ELR (cell line): ENCODE measurements around the gene AMZ2.

Experiments
- DNase-seq: peaks from one replicate; pipeline ENCODE4 v3.0.0-alpha.2; 2015; ENCODE audit warnings: low read depth

AMZ2 gene

DNA sequence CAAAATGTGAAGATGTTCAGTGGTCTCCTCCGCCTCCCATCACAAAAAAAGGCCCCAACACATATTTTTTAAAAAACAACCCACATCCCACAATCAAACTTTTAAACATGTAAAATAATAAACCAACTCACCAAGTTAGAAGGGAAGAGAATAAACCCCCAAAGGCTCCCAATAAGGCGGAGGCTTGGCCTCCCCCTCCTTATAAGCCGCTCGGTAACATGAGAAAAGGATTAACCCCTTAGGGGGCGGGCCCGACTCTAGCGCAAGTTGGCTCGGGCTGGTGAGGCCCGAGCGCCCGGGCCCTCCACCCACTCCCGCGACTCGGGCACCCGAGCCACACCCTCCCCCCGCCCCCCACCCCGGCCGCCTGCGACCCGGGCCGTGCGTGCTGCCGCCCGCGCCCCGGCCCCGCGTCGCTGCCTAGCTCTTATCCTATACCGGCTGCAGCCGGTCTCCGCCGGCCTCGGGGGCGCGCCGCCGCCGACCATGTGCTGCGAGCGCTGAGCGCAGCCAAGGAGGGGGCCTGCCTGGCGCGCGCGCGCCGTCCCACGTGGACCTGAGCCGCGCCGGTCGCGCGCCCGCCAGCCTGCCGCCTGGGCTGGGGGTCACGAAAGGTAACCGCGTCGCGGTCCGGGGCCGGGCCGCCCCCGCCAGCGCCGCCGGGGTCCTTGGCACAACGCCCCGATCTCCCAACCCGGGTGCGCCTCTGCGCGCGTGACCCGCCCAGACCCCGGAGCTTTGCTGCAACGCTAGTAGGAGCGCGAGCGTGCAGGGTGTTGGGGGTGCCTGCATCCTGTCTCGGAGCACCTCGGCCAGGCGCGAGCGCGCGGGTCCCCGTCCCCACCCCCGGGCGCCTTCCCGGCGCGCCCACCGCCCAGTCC is 43.4 kb downstream of the AMZ2 start, which contains the start of the genes ARSG and SLC16A6:
Gene ARSG, plus strand, starts transcription at position 541 of the 881 bp plus-strand sequence. CDS start 15,999 bp downstream, outside the sequence.
Gene SLC16A6, minus strand, starts transcription at position 173 of the 881 bp plus-strand sequence. CDS start 12,807 bp downstream, outside the sequence.
- DNase-seq, result peak; percentile 78

DNA sequence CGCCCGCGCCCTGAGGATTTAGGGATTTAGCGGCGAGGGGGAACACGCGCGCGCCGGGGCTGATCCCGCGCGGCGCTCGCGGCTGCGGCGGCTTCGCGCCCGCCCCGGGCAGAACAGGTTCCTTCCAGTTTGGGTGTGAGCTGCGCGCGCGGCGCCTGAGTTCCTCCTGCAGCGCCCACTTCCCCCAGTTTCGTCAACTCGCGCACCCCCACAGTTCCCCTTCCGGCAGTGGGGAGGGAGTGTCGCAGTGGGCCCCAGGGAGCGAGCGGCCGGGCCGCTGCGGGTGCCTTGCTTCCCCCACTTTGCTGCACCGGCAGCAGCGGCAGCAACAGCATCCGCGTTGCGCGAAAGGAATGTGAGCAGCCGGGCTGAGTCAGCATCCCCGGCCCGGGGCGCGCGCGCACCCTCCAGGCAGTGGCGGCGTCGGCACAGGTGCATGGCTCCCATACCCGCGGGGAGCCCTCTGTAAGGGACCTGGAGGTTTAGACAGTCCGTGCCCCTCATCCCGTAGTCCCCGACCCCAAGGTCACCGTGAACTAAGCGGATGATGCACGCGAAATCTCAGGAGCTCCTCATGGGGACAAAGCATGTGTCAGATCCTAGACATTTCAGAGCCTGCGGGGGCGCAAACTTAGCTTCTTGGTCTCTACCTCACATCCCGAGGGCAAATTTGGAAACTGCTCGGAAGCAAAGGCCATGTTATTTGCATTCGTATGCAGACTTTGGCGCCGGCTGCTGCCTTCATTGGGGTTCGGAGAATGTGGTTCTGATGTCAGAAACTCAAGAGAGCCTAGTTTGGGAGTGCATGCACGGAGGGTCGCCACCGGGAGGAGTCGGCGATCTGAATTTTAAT is 44.2 kb downstream of the AMZ2 start:
- peak; percentile 89 for DNase-seq

DNA sequence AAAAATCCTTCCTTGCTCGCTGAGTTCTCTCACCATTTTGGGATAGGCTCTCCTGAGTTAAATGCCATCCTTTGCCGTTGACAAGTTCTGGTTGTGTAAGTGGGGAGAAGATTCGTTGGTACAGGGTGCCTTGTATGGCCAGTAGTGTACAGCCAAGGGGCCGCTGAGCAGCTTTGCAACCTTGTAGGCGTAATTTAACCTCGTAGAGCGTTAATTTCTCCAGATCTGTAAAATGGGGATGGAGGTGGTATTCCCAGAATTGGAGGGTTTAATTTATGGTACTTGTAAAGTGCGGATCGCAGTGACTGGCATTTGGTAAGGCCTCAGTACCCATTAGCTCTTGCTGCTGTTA is 44.8 kb downstream of the AMZ2 start:
- DNase-seq, result no peak

- no peak for DNase-seq
Observed at GRCh38 chr17:68293490-68294195, 45.8 kb downstream of the AMZ2 start.

GRCh38 chr17:68294196-68294555 is 46.3 kb downstream of the AMZ2 start:
- no peak for DNase-seq

GRCh38 chr17:68294617-68295016 is 46.8 kb downstream of the AMZ2 start:
- no peak for DNase-seq

DNA sequence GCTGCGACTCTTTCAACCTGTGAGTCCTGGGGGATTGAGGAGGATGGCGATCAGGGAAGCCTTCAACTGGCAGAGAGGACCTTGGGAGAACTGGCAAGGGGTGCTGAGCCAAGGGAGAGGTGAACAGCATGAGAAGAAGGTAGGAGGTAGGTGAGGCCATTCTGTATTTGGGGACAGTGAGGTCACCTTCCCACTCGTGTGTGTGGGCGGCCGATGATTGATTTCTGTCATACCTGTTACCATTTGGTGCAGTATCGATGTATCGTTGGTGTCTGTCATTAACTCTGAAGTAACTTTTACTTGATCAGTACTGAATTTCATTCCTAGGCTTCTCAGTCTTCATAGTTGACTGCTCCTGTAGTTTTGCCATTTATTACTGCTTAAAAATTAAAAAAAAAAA is 47.2 kb downstream of the AMZ2 start:
- DNase-seq, result no peak

DNA sequence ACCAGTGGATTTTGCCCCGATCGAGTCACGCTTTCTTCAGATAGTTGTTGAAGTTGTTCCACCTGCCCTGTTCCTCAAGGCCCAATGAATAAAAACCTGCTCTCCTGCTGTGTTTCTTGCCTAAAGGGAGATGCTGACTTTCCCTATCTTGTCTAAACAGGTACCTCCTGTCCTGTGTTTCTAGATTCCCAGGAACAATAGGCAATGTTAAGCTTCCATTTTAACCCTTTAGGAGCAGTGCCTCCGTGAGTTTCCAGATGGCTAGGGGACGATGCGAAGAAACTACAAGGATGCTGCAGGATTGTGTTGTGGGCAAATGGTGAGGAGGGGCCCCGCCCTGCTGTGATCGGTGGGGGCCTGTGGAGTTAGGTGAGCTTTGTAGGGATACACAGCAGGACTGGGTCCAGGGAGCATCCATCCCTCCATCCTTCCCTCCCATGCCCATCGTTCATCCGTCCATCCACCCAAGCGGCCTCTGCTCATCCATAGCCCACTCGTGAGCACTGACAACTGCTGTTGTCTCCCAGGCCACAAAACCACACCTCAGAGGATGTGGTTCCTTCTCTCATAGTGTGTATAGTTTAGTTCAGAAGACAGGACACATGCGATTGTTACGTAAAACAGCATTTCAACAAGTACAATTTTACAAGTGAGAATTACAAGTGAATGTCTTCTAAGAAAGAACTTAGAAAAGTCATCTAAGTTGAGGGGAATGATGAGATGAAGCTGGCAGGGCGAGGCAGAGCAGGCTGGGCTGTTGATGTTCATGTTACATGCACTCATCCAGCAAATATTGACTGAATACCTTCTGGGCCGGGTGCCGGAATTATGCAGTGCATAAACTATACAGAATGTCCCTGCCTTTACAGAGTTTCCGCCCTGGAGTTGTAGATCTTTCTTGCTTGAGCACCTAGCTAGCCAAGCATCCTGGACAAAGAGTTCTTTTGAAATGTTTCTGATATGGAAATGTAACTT is 48.7 kb downstream of the AMZ2 start:
- DNase-seq, result no peak

- no peak for DNase-seq
Observed at GRCh38 chr17:68297195-68297594, 49.4 kb downstream of the AMZ2 start.

DNA sequence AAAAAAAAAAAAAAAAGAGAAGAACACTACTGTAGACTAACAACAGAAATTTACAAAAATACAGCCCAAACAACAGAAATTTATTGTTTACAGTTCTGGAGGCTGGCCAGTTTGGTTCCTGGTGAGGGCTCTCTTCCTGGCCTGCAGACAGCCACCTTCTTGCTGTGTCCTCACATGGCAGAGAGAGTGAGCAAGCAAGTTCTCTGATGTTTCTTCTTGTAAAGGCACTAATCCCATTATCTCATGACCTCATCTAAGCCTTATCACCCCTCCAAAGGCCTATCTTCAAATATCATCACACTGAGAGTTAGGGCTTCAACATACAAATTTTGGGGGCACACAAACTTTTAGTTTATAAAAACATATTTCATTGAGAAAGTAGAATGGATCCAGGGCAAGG is 50.8 kb downstream of the AMZ2 start:
- DNase-seq, result no peak

- no peak for DNase-seq
Observed at GRCh38 chr17:68299817-68300216, 52.0 kb downstream of the AMZ2 start.

GRCh38 chr17:68301438-68301959 is 53.7 kb downstream of the AMZ2 start:
- no peak for DNase-seq

DNA sequence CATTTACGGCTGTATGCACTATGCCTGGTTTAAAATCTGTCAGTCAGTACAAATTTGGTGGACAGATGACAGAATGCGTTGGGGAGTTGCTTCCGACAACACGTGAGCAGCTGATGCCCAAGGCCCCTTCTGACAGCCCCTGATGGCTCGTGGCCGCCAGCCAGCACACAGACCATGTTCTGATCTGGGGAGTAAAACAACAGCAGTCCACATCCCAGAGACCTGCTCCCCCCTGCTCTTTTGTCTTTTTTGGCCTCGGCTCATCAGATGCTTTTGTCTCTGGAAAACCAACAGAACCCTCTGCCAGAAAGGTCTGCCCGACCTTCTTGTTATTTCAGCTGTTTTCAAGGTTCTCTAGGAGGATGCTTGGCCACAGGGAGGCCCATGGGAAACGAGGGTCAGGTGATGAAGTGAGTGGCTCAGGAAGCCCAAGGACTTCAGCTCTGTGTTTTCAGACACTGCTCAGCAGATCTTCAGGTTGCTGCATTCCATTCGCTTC is 54.3 kb downstream of the AMZ2 start:
- DNase-seq, result no peak

DNA sequence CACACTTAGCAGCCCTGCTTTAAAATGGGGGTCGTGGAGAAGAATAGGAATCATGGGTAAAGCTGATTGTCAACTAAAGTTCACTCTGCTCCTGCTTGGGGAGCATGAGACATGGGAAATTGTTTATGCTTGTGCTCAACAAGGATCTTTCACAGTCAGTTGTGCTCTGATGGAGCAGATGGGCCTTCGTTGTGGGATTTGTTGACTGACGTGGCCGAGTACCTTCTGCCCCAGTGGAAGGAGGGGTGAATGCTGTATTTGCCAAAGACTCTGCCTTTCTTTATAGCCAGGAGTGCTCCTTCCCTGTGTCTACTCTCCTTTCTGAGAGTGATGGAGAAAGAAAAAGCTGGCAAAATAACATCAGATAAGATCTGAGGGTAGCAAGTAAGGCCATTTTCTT is 54.8 kb downstream of the AMZ2 start:
- no peak for DNase-seq

DNA sequence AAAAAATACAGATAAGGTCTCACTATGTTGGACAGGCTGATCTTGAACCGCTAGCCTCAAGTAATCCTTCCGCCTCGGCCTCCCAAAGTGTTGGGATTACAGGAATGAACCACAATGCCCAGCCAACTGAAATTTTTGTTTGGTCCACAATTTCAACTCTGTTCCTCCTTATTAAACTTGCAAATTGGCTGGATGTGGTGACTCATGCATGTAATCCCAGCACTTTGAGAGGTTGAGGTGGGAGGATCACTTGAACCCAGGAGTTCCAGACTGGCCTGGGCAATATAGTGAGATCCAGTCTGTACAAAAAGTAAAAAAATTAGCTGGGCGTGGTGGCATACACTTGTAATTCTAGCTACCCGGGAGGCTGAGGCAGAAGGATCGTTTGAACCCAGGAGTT is 56.9 kb downstream of the AMZ2 start:
- DNase-seq, result no peak

DNA sequence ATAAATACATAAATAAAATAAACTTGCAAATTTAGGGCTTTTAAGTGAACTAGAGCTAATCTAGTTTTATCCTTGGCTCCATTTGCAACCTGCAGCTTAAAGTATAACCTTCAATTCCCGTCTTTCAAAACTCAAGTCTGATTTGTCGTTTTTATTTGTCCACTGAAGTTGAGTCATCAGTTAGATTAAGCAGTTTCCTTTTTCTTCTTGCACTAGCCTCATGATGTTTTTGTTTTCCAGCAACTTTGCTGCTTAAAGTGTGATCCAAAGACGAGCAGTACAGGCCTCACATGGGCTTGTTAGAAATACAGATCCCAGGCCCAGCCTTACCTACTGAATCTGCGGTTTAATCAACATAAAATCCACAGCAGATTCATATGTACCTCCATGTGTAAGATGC is 57.3 kb downstream of the AMZ2 start:
- DNase-seq, result peak; percentile 43
